HUES48 (cell line): ENCODE data around the gene PLOD2.

ENCODE experiments used
- H3K27ac ChIP-seq: one replicate; pipeline ENCODE4 v1.7.0; 2013; ENCODE audit warnings: low read depth, low read length, inconsistent platforms
- H3K27me3 ChIP-seq: 2 replicates; pipeline ENCODE4 v1.6.1; 2013; ENCODE audit warnings: mild to moderate bottlenecking, low read length; ENCODE audit not compliant: control insufficient read depth, insufficient read depth
- H3K36me3 ChIP-seq: 2 replicates; pipeline ENCODE4 v1.6.1; 2013; ENCODE audit warnings: low read length; ENCODE audit not compliant: control insufficient read depth, insufficient read depth
- H3K4me1 ChIP-seq: 2 replicates; pipeline ENCODE4 v1.6.1; 2013; ENCODE audit warnings: mild to moderate bottlenecking, low read length; ENCODE audit not compliant: control insufficient read depth, insufficient read depth
- H3K4me3 ChIP-seq: 2 replicates; pipeline ENCODE4 v1.5.1; 2013; ENCODE audit warnings: mild to moderate bottlenecking, low read depth, low read length
- H3K9ac ChIP-seq: 2 replicates; pipeline ENCODE4 v1.6.1; 2013; ENCODE audit warnings: mild to moderate bottlenecking, low read depth, low read length, moderate library complexity
- H3K9me3 ChIP-seq: 2 replicates; pipeline ENCODE4 v1.6.1; 2013; ENCODE audit warnings: low read length; ENCODE audit not compliant: control insufficient read depth, insufficient read depth

The PLOD2 gene

GRCh38 chr3:146157325-146158060 lies 3.5 kb downstream of the PLOD2 start:
- Histone ChIP-seq H3K36me3 (no peaks in the 10 kb centered on the region), H3K4me3 (no peak overlapping the region), H3K9me3 (no peaks in the 10 kb centered on the region), H3K27ac (no peak overlapping the region), H3K27me3 (peaks cover 10% of the 10 kb centered on the region), H3K4me1 (peaks cover 28% of the 10 kb centered on the region), H3K9ac (no peak overlapping the region)

- H3K27ac ChIP-seq, result no peak overlapping the region
- H3K27me3 ChIP-seq, result peaks cover 3% of the 10 kb centered on the region; the same call in 1 of the 2 replicates
- H3K4me3 ChIP-seq, result no peak overlapping the region
- no peaks in the 10 kb centered on the region for H3K9me3 ChIP-seq
- H3K4me1 ChIP-seq, result peaks cover 28% of the 10 kb centered on the region
- H3K9ac ChIP-seq, result no peak overlapping the region
- H3K36me3 ChIP-seq, result no peaks in the 10 kb centered on the region
These were observed 4.2 kb downstream of the PLOD2 start for GRCh38 chr3:146156666-146157314.

GRCh38 chr3:146156095-146156494 lies 4.9 kb downstream of the PLOD2 start:
- Histone ChIP-seq H3K4me1 (peaks cover 26% of the 10 kb centered on the region), H3K9ac (no peak overlapping the region), H3K36me3 (no peaks in the 10 kb centered on the region), H3K27ac (no peak overlapping the region), H3K4me3 (no peak overlapping the region), H3K9me3 (no peaks in the 10 kb centered on the region), H3K27me3 (no peaks in the 10 kb centered on the region)

GRCh38 chr3:146154995-146155394 lies 6.0 kb downstream of the PLOD2 start:
- no peaks in the 10 kb centered on the region for H3K27me3 ChIP-seq
- H3K4me3 ChIP-seq, result no peak overlapping the region
- H3K4me1 ChIP-seq, result peaks cover 26% of the 10 kb centered on the region
- H3K27ac ChIP-seq, result no peak overlapping the region
- H3K36me3 ChIP-seq, result no peaks in the 10 kb centered on the region
- no peak overlapping the region for H3K9ac ChIP-seq
- H3K9me3 ChIP-seq, result no peaks in the 10 kb centered on the region

- no peak overlapping the region for H3K9ac ChIP-seq
- H3K27ac ChIP-seq, result no peak overlapping the region
- H3K4me1 ChIP-seq, result peaks cover 20% of the 10 kb centered on the region
- no peaks in the 10 kb centered on the region for H3K9me3 ChIP-seq
- H3K27me3 ChIP-seq, result no peaks in the 10 kb centered on the region
- no peak overlapping the region for H3K4me3 ChIP-seq
- H3K36me3 ChIP-seq, result no peaks in the 10 kb centered on the region
These were observed 6.7 kb downstream of the PLOD2 start for GRCh38 chr3:146154316-146154715.

GRCh38 chr3:146153429-146153828 lies 7.6 kb downstream of the PLOD2 start:
- H3K36me3 ChIP-seq, result no peaks in the 10 kb centered on the region
- peaks cover 11% of the 10 kb centered on the region for H3K4me1 ChIP-seq
- no peaks in the 10 kb centered on the region for H3K9me3 ChIP-seq
- H3K9ac ChIP-seq, result no peak overlapping the region
- H3K4me3 ChIP-seq, result no peak overlapping the region
- no peaks in the 10 kb centered on the region for H3K27me3 ChIP-seq
- no peak overlapping the region for H3K27ac ChIP-seq

GRCh38 chr3:146152834-146153233 lies 8.2 kb downstream of the PLOD2 start:
- Histone ChIP-seq H3K9ac (no peak overlapping the region), H3K36me3 (no peaks in the 10 kb centered on the region), H3K27ac (no peak overlapping the region), H3K9me3 (no peaks in the 10 kb centered on the region), H3K27me3 (no peaks in the 10 kb centered on the region), H3K4me1 (peaks cover 11% of the 10 kb centered on the region), H3K4me3 (no peak overlapping the region)

GRCh38 chr3:146148468-146148931 lies 12.5 kb downstream of the PLOD2 start:
- Histone ChIP-seq H3K36me3 (no peaks in the 10 kb centered on the region), H3K9me3 (no peaks in the 10 kb centered on the region), H3K9ac (no peak overlapping the region), H3K27me3 (no peaks in the 10 kb centered on the region), H3K4me3 (no peak overlapping the region), H3K4me1 (peaks cover 7% of the 10 kb centered on the region), H3K27ac (no peak overlapping the region)

GRCh38 chr3:146145642-146146041 lies 15.3 kb downstream of the PLOD2 start:
- H3K9me3 ChIP-seq, result no peaks in the 10 kb centered on the region
- H3K27me3 ChIP-seq, result no peaks in the 10 kb centered on the region
- no peak overlapping the region for H3K27ac ChIP-seq
- H3K9ac ChIP-seq, result no peak overlapping the region
- H3K36me3 ChIP-seq, result no peaks in the 10 kb centered on the region
- H3K4me3 ChIP-seq, result no peak overlapping the region
- H3K4me1 ChIP-seq, result peaks cover 7% of the 10 kb centered on the region; the same call in 1 of the 2 replicates

GRCh38 chr3:146142757-146143156 lies 18.2 kb downstream of the PLOD2 start:
- Histone ChIP-seq H3K36me3 (no peaks in the 10 kb centered on the region), H3K4me1 (peaks cover 16% of the 10 kb centered on the region), H3K27me3 (no peaks in the 10 kb centered on the region), H3K27ac (no peak overlapping the region), H3K9ac (no peak overlapping the region), H3K4me3 (no peak overlapping the region), H3K9me3 (no peaks in the 10 kb centered on the region)

- H3K36me3 ChIP-seq, result no peaks in the 10 kb centered on the region
- H3K9me3 ChIP-seq, result no peaks in the 10 kb centered on the region
- H3K27ac ChIP-seq, result no peak overlapping the region
- no peaks in the 10 kb centered on the region for H3K27me3 ChIP-seq
- no peak overlapping the region for H3K9ac ChIP-seq
- H3K4me1 ChIP-seq, result peaks cover 25% of the 10 kb centered on the region
- no peak overlapping the region for H3K4me3 ChIP-seq
These were observed 21.3 kb downstream of the PLOD2 start for GRCh38 chr3:146139586-146140110.
